Measurements from ENCODE around the gene KRTAP6-3.

The KRTAP6-3 gene

GRCh38 chr21:30605968-30606367, 13.7 kb downstream of the KRTAP6-3 start:
- TF ChIP-seq, protein P1, sequence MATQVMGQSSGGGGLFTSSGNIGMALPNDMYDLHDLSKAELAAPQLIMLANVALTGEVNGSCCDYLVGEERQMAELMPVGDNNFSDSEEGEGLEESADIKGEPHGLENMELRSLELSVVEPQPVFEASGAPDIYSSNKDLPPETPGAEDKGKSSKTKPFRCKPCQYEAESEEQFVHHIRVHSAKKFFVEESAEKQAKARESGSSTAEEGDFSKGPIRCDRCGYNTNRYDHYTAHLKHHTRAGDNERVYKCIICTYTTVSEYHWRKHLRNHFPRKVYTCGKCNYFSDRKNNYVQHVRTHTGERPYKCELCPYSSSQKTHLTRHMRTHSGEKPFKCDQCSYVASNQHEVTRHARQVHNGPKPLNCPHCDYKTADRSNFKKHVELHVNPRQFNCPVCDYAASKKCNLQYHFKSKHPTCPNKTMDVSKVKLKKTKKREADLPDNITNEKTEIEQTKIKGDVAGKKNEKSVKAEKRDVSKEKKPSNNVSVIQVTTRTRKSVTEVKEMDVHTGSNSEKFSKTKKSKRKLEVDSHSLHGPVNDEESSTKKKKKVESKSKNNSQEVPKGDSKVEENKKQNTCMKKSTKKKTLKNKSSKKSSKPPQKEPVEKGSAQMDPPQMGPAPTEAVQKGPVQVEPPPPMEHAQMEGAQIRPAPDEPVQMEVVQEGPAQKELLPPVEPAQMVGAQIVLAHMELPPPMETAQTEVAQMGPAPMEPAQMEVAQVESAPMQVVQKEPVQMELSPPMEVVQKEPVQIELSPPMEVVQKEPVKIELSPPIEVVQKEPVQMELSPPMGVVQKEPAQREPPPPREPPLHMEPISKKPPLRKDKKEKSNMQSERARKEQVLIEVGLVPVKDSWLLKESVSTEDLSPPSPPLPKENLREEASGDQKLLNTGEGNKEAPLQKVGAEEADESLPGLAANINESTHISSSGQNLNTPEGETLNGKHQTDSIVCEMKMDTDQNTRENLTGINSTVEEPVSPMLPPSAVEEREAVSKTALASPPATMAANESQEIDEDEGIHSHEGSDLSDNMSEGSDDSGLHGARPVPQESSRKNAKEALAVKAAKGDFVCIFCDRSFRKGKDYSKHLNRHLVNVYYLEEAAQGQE (IDR thresholded peaks at IDR 0.05; ENCODE audit: low read depth): no peak
- no peak for TF ChIP-seq CEBPB (IDR thresholded peaks at IDR 0.05)
- no peak for TF ChIP-seq CREB1 (IDR thresholded peaks at IDR 0.05; ENCODE audit: low read depth)
- TF ChIP-seq FOXM1 (IDR thresholded peaks at IDR 0.05; ENCODE audit: borderline replicate concordance, low read depth): no peak
- TF ChIP-seq NFIC (IDR thresholded peaks at IDR 0.05): no peak
- no peak for TF ChIP-seq RAD21 (IDR thresholded peaks at IDR 0.05; ENCODE audit: low read depth)

DNA sequence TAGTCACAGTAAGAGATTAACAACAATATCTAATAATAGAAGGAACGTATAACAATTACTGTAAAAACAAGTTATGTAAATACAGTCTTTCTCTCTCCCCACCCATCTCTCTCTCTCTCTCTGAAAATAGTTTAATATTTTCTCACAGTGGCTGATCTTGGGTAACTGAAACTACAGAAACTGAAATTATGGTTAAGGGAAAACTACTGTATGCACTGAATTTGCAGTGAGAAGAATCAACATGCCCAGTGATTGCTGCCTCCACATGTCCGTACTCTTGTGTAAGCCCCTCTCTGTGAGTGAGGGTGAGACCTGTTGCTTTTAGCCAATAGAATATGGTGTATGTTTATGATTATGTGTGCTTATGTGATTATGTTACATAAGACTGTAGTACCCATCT, 19.9 kb downstream of the KRTAP6-3 start:
- TF ChIP-seq, protein P2, sequence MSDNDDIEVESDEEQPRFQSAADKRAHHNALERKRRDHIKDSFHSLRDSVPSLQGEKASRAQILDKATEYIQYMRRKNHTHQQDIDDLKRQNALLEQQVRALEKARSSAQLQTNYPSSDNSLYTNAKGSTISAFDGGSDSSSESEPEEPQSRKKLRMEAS (IDR thresholded peaks at IDR 0.05): no peak
- TF ChIP-seq CEBPB (IDR thresholded peaks at IDR 0.05): no peak
- no peak for TF ChIP-seq USF1 (IDR thresholded peaks at IDR 0.05)
- TF ChIP-seq YY1 (IDR thresholded peaks at IDR 0.05; ENCODE audit: low read depth): no peak
- TF ChIP-seq TAF1 (IDR thresholded peaks at IDR 0.05; ENCODE audit: low read depth): no peak
- no peak for TF ChIP-seq NFIC (IDR thresholded peaks at IDR 0.05)
- TF ChIP-seq TCF12 (IDR thresholded peaks at IDR 0.05; ENCODE audit: low read depth): no peak
- TF ChIP-seq, protein P1 (IDR thresholded peaks at IDR 0.05; ENCODE audit: low read depth): no peak
- no peak for TF ChIP-seq EP300 (IDR thresholded peaks at IDR 0.05; ENCODE audit: borderline replicate concordance)
- TF ChIP-seq ZBTB7A (IDR thresholded peaks at IDR 0.05; ENCODE audit: low read depth): no peak
- TF ChIP-seq TEAD4 (IDR thresholded peaks at IDR 0.05): no peak
- TF ChIP-seq RAD21 (IDR thresholded peaks at IDR 0.05; ENCODE audit: low read depth): no peak
- no peak for TF ChIP-seq CREB1 (IDR thresholded peaks at IDR 0.05; ENCODE audit: low read depth)
- no peak for TF ChIP-seq FOXM1 (IDR thresholded peaks at IDR 0.05; ENCODE audit: borderline replicate concordance, low read depth)
- TF ChIP-seq EGR1 (IDR thresholded peaks at IDR 0.05): no peak

- TF ChIP-seq EP300 (IDR thresholded peaks at IDR 0.05; ENCODE audit: borderline replicate concordance): no peak
- TF ChIP-seq TCF12 (IDR thresholded peaks at IDR 0.05; ENCODE audit: low read depth): no peak
Observed at GRCh38 chr21:30613836-30614235, 21.6 kb downstream of the KRTAP6-3 start, which contains the start of gene KRTAP6-1. Gene KRTAP6-1, minus strand, starts transcription at chr21:30613930. Its CDS starts 26 bp downstream, at chr21:30613904.

GRCh38 chr21:30615199-30615598, 23.0 kb downstream of the KRTAP6-3 start:
- TF ChIP-seq FOXM1 (IDR thresholded peaks at IDR 0.05; ENCODE audit: borderline replicate concordance, low read depth) (no peak), TEAD4 (IDR thresholded peaks at IDR 0.05) (no peak), EGR1 (IDR thresholded peaks at IDR 0.05) (no peak), NFIC (IDR thresholded peaks at IDR 0.05) (no peak), TAF1 (IDR thresholded peaks at IDR 0.05; ENCODE audit: low read depth) (no peak), ZBTB7A (IDR thresholded peaks at IDR 0.05; ENCODE audit: low read depth) (no peak), TCF12 (IDR thresholded peaks at IDR 0.05; ENCODE audit: low read depth) (no peak), USF1 (IDR thresholded peaks at IDR 0.05) (no peak), RAD21 (IDR thresholded peaks at IDR 0.05; ENCODE audit: low read depth) (no peak), CEBPB (IDR thresholded peaks at IDR 0.05) (no peak)
- TF ChIP-seq, protein P2 (IDR thresholded peaks at IDR 0.05): no peak
- TF ChIP-seq, protein P1 (IDR thresholded peaks at IDR 0.05; ENCODE audit: low read depth): no peak

GRCh38 chr21:30616125-30616524, 23.9 kb downstream of the KRTAP6-3 start, which contains the start of gene KRTAP20-1:
Gene KRTAP20-1, plus strand, starts transcription at chr21:30616425. Its CDS starts 30 bp downstream, at chr21:30616455.
- TF ChIP-seq EGR1 (IDR thresholded peaks at IDR 0.05) (no peak), FOXM1 (IDR thresholded peaks at IDR 0.05; ENCODE audit: borderline replicate concordance, low read depth) (no peak), ZBTB7A (IDR thresholded peaks at IDR 0.05; ENCODE audit: low read depth) (no peak), CEBPB (IDR thresholded peaks at IDR 0.05) (no peak), RAD21 (IDR thresholded peaks at IDR 0.05; ENCODE audit: low read depth) (no peak)

Data from Ishikawa (cell line).